Right lobe of liver (tissue), 4 donors: ENCODE data around the gene CDX1.
"Not testable (repeated sequence)": the region's sequence is repeated elsewhere in the genome, so short reads cannot be mapped to it uniquely, and the experiment has no call there.

Source experiments
- CTCF ChIP-seq, 4 donors: fragments of 200-600 bp in 3 of 4; fragments of 450-650 bp in 1 of 4; IDR thresholded peaks; one replicate each; pipeline versions ENCODE4 v1.5.1 to v1.8.0; 2016 to 2022; ENCODE audit warnings: antibody characterized with exemption in 4 of 4, mild to moderate bottlenecking in 2 of 4
- POLR2A ChIP-seq: fragments of 450-650 bp; IDR thresholded peaks from one replicate; pipeline ENCODE4 v1.6.1; 2017; ENCODE audit warnings: antibody characterized with exemption, mild to moderate bottlenecking
- donor health status: DM: no; HTN: no; CAD: no.
- donor health status: DM: no; HTN: no; CAD: no.
- donor health status: DM: no; HTN: yes; CAD: no.

DNA sequence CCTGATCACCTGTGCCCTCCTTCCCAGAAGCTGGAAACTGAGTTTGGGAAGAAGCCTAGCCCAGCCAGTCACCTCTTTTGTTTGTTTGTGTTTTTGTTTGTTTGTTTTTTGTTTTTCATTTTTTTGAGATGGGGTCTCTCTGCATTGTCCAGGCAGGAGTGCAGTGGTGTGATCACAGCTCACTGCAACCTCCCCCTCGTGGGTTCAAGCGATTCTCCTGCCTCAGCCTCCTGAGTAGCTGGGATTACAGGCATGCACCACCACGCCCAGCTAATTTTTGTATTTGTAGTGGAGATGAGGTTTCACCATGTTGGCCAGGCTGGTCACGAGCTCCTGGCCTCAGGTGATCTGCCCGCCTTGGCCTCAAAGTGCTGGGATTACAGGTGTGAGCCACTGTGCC lies 67.1 kb downstream of the CDX1 start:
- TF ChIP-seq POLR2A; CTCF (IDR thresholded peaks at IDR 0.05): not testable (repeated sequence)
